GM12873 (cell line): Measurements from ENCODE around the gene CIAO2A.

Experiments used
- CTCF ChIP-seq: IDR thresholded peaks from 2 replicates; pipeline ENCODE4 v1.5.1; 2012; ENCODE audit warnings: low read depth, mild to moderate bottlenecking, moderate library complexity, low read length, control low read depth; ENCODE audit not compliant: insufficient read depth; ENCODE audit errors: missing control alignments

The CIAO2A gene

GRCh38 chr15:64060716-64061115 is 32.9 kb downstream of the CIAO2A start:
- no peak for TF ChIP-seq CTCF

- no peak for TF ChIP-seq CTCF
These were observed 35.4 kb downstream of the CIAO2A start for GRCh38 chr15:64058279-64058678.

- TF ChIP-seq CTCF, result no peak
These were observed 40.6 kb downstream of the CIAO2A start for GRCh38 chr15:64052925-64053491.

- no peak for TF ChIP-seq CTCF
These were observed 42.0 kb downstream of the CIAO2A start for GRCh38 chr15:64051407-64052259.

GRCh38 chr15:64051093-64051402 is 42.6 kb downstream of the CIAO2A start:
- no peak for TF ChIP-seq CTCF

GRCh38 chr15:64050281-64051092 is 43.2 kb downstream of the CIAO2A start:
- TF ChIP-seq CTCF, result no peak
